GM12878 (cell line): Measurements from ENCODE around the gene RAB10. TPM values are rescaled to one million over a fixed set of nuclear protein-coding genes. Genes with fewer than 3 reads are reported as not detected.

Source experiments
- ATAC-seq: fragments of 200-7000 bp; cut with Tn5 transposase; 3 replicates; pipeline ENCODE4 v1.9.1; 2020; ENCODE audit warnings: mild to moderate bottlenecking, moderate library complexity
- BruUV-seq: library from RNA; stranded (reverse); fragments of 400-500 nt; replicated peaks from 2 replicates; lab custom pipeline; 2021; lab: Mats Ljungman, UMichigan
- CTCF ChIA-PET: fragments of 300-600 bp; sonication (Branson Sonifier 250); formaldehyde crosslinking; extraction: SDS; loops from one replicate; lab custom pipeline; 2021; ENCODE audit warnings: inconsistent platforms; lab: Yijun Ruan, JAX
- POLR2A ChIA-PET: fragments of 350-600 bp; formaldehyde crosslinking; extraction: SDS; loops from one replicate; lab custom pipeline; 2021; ENCODE audit warnings: inconsistent platforms; lab: Charles Lee
- RAD21 ChIA-PET: fragments of 300-600 bp; sonication (Branson Sonifier 250); formaldehyde crosslinking; loops from one replicate; lab custom pipeline; 2023; ENCODE audit warnings: antibody characterized with exemption; ENCODE audit not compliant: unreplicated experiment; lab: Charles Lee
- SMC1A ChIA-PET: fragments of 300-600 bp; sonication (Branson Sonifier 250); formaldehyde crosslinking; loops from one replicate; lab custom pipeline; 2023; ENCODE audit not compliant: unreplicated experiment, uncharacterized antibody; lab: Charles Lee
- DNase-seq: peaks from one replicate; pipeline ENCODE4 v3.0.0-alpha.2; 2011; ENCODE audit warnings: low read depth, low spot score
- FAIRE-seq: peaks from 3 replicates; lab custom pipeline; 2011; peaks lifted over from hg19 to GRCh38; lab: Jason Lieb, UNC
- H2AFZ ChIP-seq: 2 replicates; pipeline ENCODE4 v1.6.0; 2011; ENCODE audit warnings: low read depth, low read length, control low read depth; ENCODE audit not compliant: control insufficient read depth
- H3K27ac ChIP-seq: 2 replicates; pipeline ENCODE4 v1.5.1; 2011; ENCODE audit warnings: control low read depth; ENCODE audit not compliant: control insufficient read depth, insufficient read depth
- H3K27me3 ChIP-seq, 2 experiments: replicated peaks in 1 of 2; 2 replicates each; pipeline versions ENCODE4 v1.6.0 to v1.6.1; 2011; ENCODE audit warnings: low read length in 1 of 2; ENCODE audit not compliant: control insufficient read depth in 2 of 2, insufficient read depth in 2 of 2
- H3K36me3 ChIP-seq, 2 experiments: 2 replicates each; pipeline ENCODE4 v1.5.1; 2011; ENCODE audit warnings: low read length in 1 of 2; ENCODE audit not compliant: control insufficient read depth in 2 of 2, insufficient read depth in 2 of 2
- H3K4me1 ChIP-seq: 2 replicates; pipeline ENCODE4 v1.6.1; 2011; ENCODE audit warnings: mild to moderate bottlenecking, low read length, moderate library complexity, mixed read lengths; ENCODE audit not compliant: control insufficient read depth, insufficient read depth
- H3K4me2 ChIP-seq: 2 replicates; pipeline ENCODE4 v1.6.0; 2011; ENCODE audit warnings: control low read depth; ENCODE audit not compliant: control insufficient read depth, insufficient read depth
- H3K4me3 ChIP-seq: fragments of 200-600 bp; sonication (generic); 2 replicates; pipeline ENCODE4 v1.5.1; 2016
- H3K79me2 ChIP-seq: 2 replicates; pipeline ENCODE4 v1.6.0; 2011; ENCODE audit warnings: low read length; ENCODE audit not compliant: control insufficient read depth, insufficient read depth
- H3K9ac ChIP-seq: 2 replicates; pipeline ENCODE4 v1.8.0; 2011; ENCODE audit warnings: low read length, control low read depth, mixed read lengths; ENCODE audit not compliant: control insufficient read depth, insufficient read depth
- H3K9me3 ChIP-seq: replicated peaks from 3 replicates; pipeline ENCODE4 v1.5.1; 2011; ENCODE audit warnings: mild to moderate bottlenecking, low read length; ENCODE audit not compliant: control insufficient read depth, insufficient read depth
- H4K20me1 ChIP-seq: 2 replicates; pipeline ENCODE4 v1.6.0; 2011; ENCODE audit not compliant: control insufficient read depth, insufficient read depth
- ATF3 ChIP-seq: IDR thresholded peaks from 2 replicates; pipeline ENCODE4 v1.6.1; 2011; ENCODE audit warnings: low read depth, mild to moderate bottlenecking, low read length, moderate library complexity, borderline replicate concordance; ENCODE audit errors: extremely low read depth
- E2F4 ChIP-seq: IDR thresholded peaks from 2 replicates; pipeline ENCODE4 v1.6.1; 2012; ENCODE audit warnings: low read depth, low read length, improper control_type of control experiment
- ETV6 ChIP-seq, 2 experiments: fragments of 450-650 bp in 1 of 2; IDR thresholded peaks in 1 of 2; conservative IDR thresholded peaks in 1 of 2; 2 replicates each; pipeline ENCODE4 v1.6.1; 2014; ENCODE audit warnings: antibody characterized with exemption in 1 of 2, borderline replicate concordance in 1 of 2, low read depth in 1 of 2, mild to moderate bottlenecking in 1 of 2, moderate library complexity in 1 of 2
- FOS ChIP-seq: IDR thresholded peaks from 3 replicates; pipeline ENCODE4 v1.6.1; 2011; ENCODE audit warnings: borderline replicate concordance; ENCODE audit not compliant: insufficient read length; ENCODE audit errors: extremely low read depth
- HCFC1 ChIP-seq: fragments of 150-350 bp; IDR thresholded peaks from 2 replicates; pipeline ENCODE4 v1.6.1; 2014; ENCODE audit warnings: low read length
- IRF3 ChIP-seq: fragments of 450-650 bp; IDR thresholded peaks from 2 replicates; pipeline ENCODE4 v1.6.1; 2014; ENCODE audit warnings: mild to moderate bottlenecking
- JUND ChIP-seq: IDR thresholded peaks from 2 replicates; pipeline ENCODE4 v1.6.1; 2012; ENCODE audit warnings: low read depth, mild to moderate bottlenecking, low read length, improper control_type of control experiment, moderate library complexity
- NR2C2 ChIP-seq: IDR thresholded peaks from 2 replicates; pipeline ENCODE4 v1.6.1; 2011; ENCODE audit warnings: borderline replicate concordance, low read depth; ENCODE audit not compliant: control insufficient read depth, insufficient read length
- PML ChIP-seq: IDR thresholded peaks from 2 replicates; pipeline ENCODE4 v1.6.1; 2012; ENCODE audit warnings: low read length, inconsistent platforms
- SIN3A ChIP-seq: IDR thresholded peaks from 2 replicates; pipeline ENCODE4 v1.6.1; 2012; ENCODE audit warnings: low read depth, low read length, improper control_type of control experiment
- SIX5 ChIP-seq: IDR thresholded peaks from 2 replicates; pipeline ENCODE4 v1.6.1; 2011; ENCODE audit warnings: mild to moderate bottlenecking, low read depth, low read length, moderate library complexity; ENCODE audit not compliant: severe bottlenecking
- TCF7 ChIP-seq: IDR thresholded peaks from 2 replicates; pipeline ENCODE4 v1.6.1; 2014; ENCODE audit warnings: antibody characterized with exemption, borderline replicate concordance
- WGBS: methylation state at CpG from one replicate; pipeline ENCODE4 v1.1.6; 2016; ENCODE audit warnings: low lambda C conversion rate; ENCODE audit not compliant: insufficient replicate concordance, insufficient coverage; ENCODE audit errors: missing lambda C conversion rate; 5-methylcytosine and 5-hydroxymethylcytosine counted together
- in situ Hi-C: fragments of 300-500 bp; cut with MboI; formaldehyde crosslinking; loops from 9 replicates; pipeline ENCODE4 v1.14.3; 2018; ENCODE audit warnings: mixed read lengths
- intact Hi-C: fragments of 100-400 bp; cut with micrococcal nuclease; formaldehyde crosslinking; loops from one replicate; pipeline ENCODE4 v1.14.2; 2022; ENCODE audit not compliant: unreplicated experiment
- polyA plus RNA-seq, 11 experiments: library from polyadenylated mRNA; depleted of rRNA in 4 of 11; unstranded in 6 of 11; stranded (reverse) in 5 of 11; fragments of >200 nt; fragmentation: Nextera tagmentation in 4 of 11; fragmentation: Illumina TruSeq in 1 of 11; extraction: Ambion mirVana in 4 of 11; extraction: Trizol in 1 of 11; gene quantifications; 1 replicate in 1 of 11; 2 replicates in 10 of 11; pipeline versions ENCODE4 v1.2.1 to v1.2.3, GENCODE V29; 2011 to 2016; ENCODE audit warnings: inconsistent platforms in 2 of 11, missing spikeins in 2 of 11, low read depth in 1 of 11
- total RNA-seq, 4 experiments: library from RNA; depleted of rRNA in 3 of 4; stranded (reverse); fragments of >200 nt in 3 of 4; fragmentation: Illumina TruSeq in 1 of 4; extraction: Trizol in 1 of 4; gene quantifications; 2 replicates each; pipeline versions ENCODE4 v1.2.1 to v1.2.3, GENCODE V29; 2013 to 2021

Gene RAB10
- total and polyA plus RNA-seq, 10 of the 15 experiments (the other 5 are each of a cell fraction or from before 2014, with no cell fraction given), result 13.3 to 109 (median 82.0) TPM

- TF ChIP-seq E2F4, result no peak
- no peak for TF ChIP-seq IRF3
- TF ChIP-seq NR2C2, result no peak
- 0 out of 2 replicates have a peak, but pooled peaks have one; percentile 26 for TF ChIP-seq HCFC1
- no peak for TF ChIP-seq PML
- TF ChIP-seq TCF7, result no peak
- TF ChIP-seq SIX5, result peak; percentile 51
- TF ChIP-seq, all 136 proteins: peak for 2
These were observed 39.3 kb downstream of the RAB10 start (continued) for GRCh38 chr2:26072925-26073768.

- ATAC-seq (no peak), FAIRE-seq (no peak), DNase-seq (no peak)
- Histone ChIP-seq H3K4me3 (no peak overlapping the region), H3K79me2 (peaks cover 79% of the 10 kb centered on the region), H3K27ac (no peak overlapping the region), H3K27me3 (no peaks in the 10 kb centered on the region), H3K36me3 (no peaks in the 10 kb centered on the region; a peak in 1 of 4 replicates), H3K4me1 (peaks cover 18% of the 10 kb centered on the region), H2AFZ (no peak overlapping the region), H3K4me2 (no peak overlapping the region), H3K9ac (no peak overlapping the region), H3K9me3 (no peaks in the 10 kb centered on the region; the same call in 1 of the 3 replicates), H4K20me1 (no peaks in the 10 kb centered on the region)
- TSS peak; percentile 7 for BruUV-seq
- intact Hi-C loops, result no loop called here
- ChIA-PET SMC1A (interaction anchor here (0.7 to 1.5 kb wide), 9 partner anchors 9 to 222 kb away, joined by 3 to 5 read pairs (median 3); partner anchors contain the start of gene RAB10), RAD21 (interaction anchor here (2.2 kb wide), 1 partner anchor 39 kb away, joined by 6 read pairs; the partner anchor contains the start of gene RAB10), CTCF (interaction anchor here (0.9 to 3.4 kb wide), 4 partner anchors 10 to 82 kb away, joined by 3 to 10 read pairs (median 6); no protein-coding TSS in a partner anchor), POLR2A (interaction anchor here (1.6 to 1.8 kb wide), 2 partner anchors 10 kb away, joined by 3 to 4 read pairs; no protein-coding TSS in a partner anchor)
- in situ Hi-C loops, result no loop called here
- 96% methylated on average over 3 of the region's 3 CpGs for WGBS
- no peak for TF ChIP-seq ETV6 (conservative IDR thresholded peaks at IDR 0.05 in 1 of 2, IDR thresholded peaks at IDR 0.05 in 1 of 2; ENCODE audit: borderline replicate concordance in 1 of 2, low read depth in 1 of 2)
- no peak for TF ChIP-seq SIN3A
- TF ChIP-seq FOS, result no peak
- TF ChIP-seq JUND, result no peak
- TF ChIP-seq ATF3, result no peak
- TF ChIP-seq HCFC1, result no peak
These were observed 39.9 kb downstream of the RAB10 start for GRCh38 chr2:26073830-26074229.
